Smooth muscle cell (in vitro differentiated cells): ENCODE measurements around the gene FAM181A. TPM values are rescaled to one million over a fixed set of nuclear protein-coding genes. Genes with fewer than 3 reads are reported as not detected.

Source experiments
- DNase-seq: peaks from one replicate; lab custom pipeline; 2025; ENCODE audit not compliant: unreplicated experiment; lab: John Stamatoyannopoulos, UW
- H2AFZ ChIP-seq: fragments of 200-600 bp; sonication (generic); 2 replicates; pipeline ENCODE4 v1.6.0; 2016; ENCODE audit warnings: antibody characterized with exemption, low read depth, mild to moderate bottlenecking
- H3F3A ChIP-seq: fragments of 200-600 bp; sonication (generic); 2 replicates; pipeline ENCODE4 v1.6.0; 2017; ENCODE audit warnings: antibody characterized with exemption, low read depth
- H3K27ac ChIP-seq: fragments of 200-600 bp; sonication (generic); 2 replicates; pipeline ENCODE4 v1.5.1; 2016; ENCODE audit warnings: low read depth, mild to moderate bottlenecking
- H3K27me3 ChIP-seq: fragments of 200-600 bp; sonication (generic); 2 replicates; pipeline ENCODE4 v1.6.1; 2016; ENCODE audit warnings: low read depth, mild to moderate bottlenecking
- H3K36me3 ChIP-seq: fragments of 200-600 bp; sonication (generic); 2 replicates; pipeline ENCODE4 v1.5.1; 2016; ENCODE audit warnings: low read depth
- H3K4me1 ChIP-seq: fragments of 200-600 bp; sonication (generic); 2 replicates; pipeline ENCODE4 v1.5.1; 2016; ENCODE audit warnings: low read depth
- H3K4me2 ChIP-seq: fragments of 200-600 bp; sonication (generic); 2 replicates; pipeline ENCODE4 v1.6.0; 2016; ENCODE audit warnings: mild to moderate bottlenecking
- H3K4me3 ChIP-seq: fragments of 200-600 bp; sonication (generic); 2 replicates; pipeline ENCODE4 v1.5.1; 2016; ENCODE audit warnings: mild to moderate bottlenecking
- H3K79me2 ChIP-seq: fragments of 200-600 bp; sonication (generic); 2 replicates; pipeline ENCODE4 v1.6.0; 2016; ENCODE audit warnings: low read depth, mild to moderate bottlenecking
- H3K9ac ChIP-seq: fragments of 200-600 bp; sonication (generic); 2 replicates; pipeline ENCODE4 v1.6.0; 2016; ENCODE audit warnings: low read depth
- H3K9me3 ChIP-seq: fragments of 200-600 bp; sonication (generic); replicated peaks from 2 replicates; pipeline ENCODE4 v1.5.1; 2016; ENCODE audit warnings: low read depth
- H4K20me1 ChIP-seq: fragments of 200-600 bp; sonication (generic); 2 replicates; pipeline ENCODE4 v1.6.0; 2016; ENCODE audit warnings: low read depth
- CTCF ChIP-seq: fragments of 200-600 bp; sonication (generic); IDR thresholded peaks from 2 replicates; pipeline ENCODE4 v1.5.1; 2017; ENCODE audit warnings: borderline replicate concordance, mild to moderate bottlenecking, antibody characterized with exemption; ENCODE audit not compliant: insufficient read depth, poor library complexity, severe bottlenecking
- WGBS: methylation state at CpG from one replicate; pipeline ENCODE4 v1.1.7; 2016; ENCODE audit warnings: low lambda C conversion rate; 5-methylcytosine and 5-hydroxymethylcytosine counted together
- polyA plus RNA-seq: library from polyadenylated mRNA; unstranded; fragments of >200 nt; fragmentation: Nextera tagmentation; extraction: Ambion mirVana; gene quantifications from 2 replicates; pipeline ENCODE4 v1.2.1, GENCODE V29; 2016
- total RNA-seq: library from RNA; depleted of rRNA; stranded (reverse); fragments of >200 nt; gene quantifications from 2 replicates; pipeline ENCODE4 v1.2.3, GENCODE V29; 2014

Gene FAM181A
- total and polyA plus RNA-seq, 2 experiments from 2014 or later, result not detected

GRCh38 chr14:93960108-93960475, 32.9 kb downstream of the FAM181A start:
- Histone ChIP-seq H3K27me3 (no peaks in the 10 kb centered on the region), H3K27ac (peak overlapping the region; percentile 91), H3K79me2 (no peaks in the 10 kb centered on the region), H3K9me3 (no peaks in the 10 kb centered on the region), H3F3A (peaks cover 8% of the 10 kb centered on the region), H3K4me1 (peaks cover 3% of the 10 kb centered on the region), H2AFZ (no peak overlapping the region), H3K9ac (peak overlapping the region; percentile 59), H3K36me3 (no peaks in the 10 kb centered on the region), H3K4me3 (no peak overlapping the region), H4K20me1 (no peaks in the 10 kb centered on the region), H3K4me2 (peak overlapping the region; percentile 33)
- DNase-seq, result no peak
- TF ChIP-seq CTCF, result no peak

GRCh38 chr14:93960774-93961438, 33.8 kb downstream of the FAM181A start:
- peaks cover 8% of the 10 kb centered on the region for H3F3A ChIP-seq
- H3K4me3 ChIP-seq, result no peak overlapping the region
- no peak for TF ChIP-seq CTCF
- WGBS, result 94% methylated on average over 3 of the region's 3 CpGs
- H3K79me2 ChIP-seq, result no peaks in the 10 kb centered on the region
- peak overlapping the region; percentile 59 for H3K9ac ChIP-seq
- no peaks in the 10 kb centered on the region for H4K20me1 ChIP-seq
- H3K4me1 ChIP-seq, result peaks cover 3% of the 10 kb centered on the region
- H3K36me3 ChIP-seq, result no peaks in the 10 kb centered on the region
- no peaks in the 10 kb centered on the region for H3K9me3 ChIP-seq
- no peak overlapping the region for H2AFZ ChIP-seq
- H3K27me3 ChIP-seq, result no peaks in the 10 kb centered on the region
- DNase-seq, result no peak
- H3K27ac ChIP-seq, result no peak overlapping the region
- peak overlapping the region; percentile 33 for H3K4me2 ChIP-seq

- peaks cover 8% of the 10 kb centered on the region for H3F3A ChIP-seq
- H2AFZ ChIP-seq, result no peak overlapping the region
- H3K27ac ChIP-seq, result no peak overlapping the region
- TF ChIP-seq CTCF, result no peak
- H3K9ac ChIP-seq, result no peak overlapping the region
- H3K4me3 ChIP-seq, result no peak overlapping the region
- peaks cover 3% of the 10 kb centered on the region for H3K4me1 ChIP-seq
- no peak for DNase-seq
- H3K4me2 ChIP-seq, result no peak overlapping the region
- no peaks in the 10 kb centered on the region for H3K79me2 ChIP-seq
- no peaks in the 10 kb centered on the region for H3K9me3 ChIP-seq
- no peaks in the 10 kb centered on the region for H3K27me3 ChIP-seq
- 94% methylated on average over 8 of the region's 8 CpGs for whole genome bisulfite sequencing
- no peaks in the 10 kb centered on the region for H4K20me1 ChIP-seq
- no peaks in the 10 kb centered on the region for H3K36me3 ChIP-seq
Observed at GRCh38 chr14:93961620-93962019, 34.5 kb downstream of the FAM181A start.
